Neural progenitor cell (in vitro differentiated cells): ENCODE results near the gene ZNF140. TPM values are rescaled to one million over a fixed set of nuclear protein-coding genes. Genes with fewer than 3 reads are reported as not detected.

Experiments used
- DNase-seq: peaks from one replicate; pipeline ENCODE4 v3.0.0-alpha.2; 2016; ENCODE audit warnings: low spot score
- H2AFZ ChIP-seq: fragments of 200-600 bp; sonication (generic); replicated peaks from 2 replicates; pipeline ENCODE4 v1.6.1; 2016; ENCODE audit warnings: antibody characterized with exemption
- H3F3A ChIP-seq: fragments of 200-600 bp; sonication (generic); 2 replicates; pipeline ENCODE4 v1.6.1; 2016; ENCODE audit warnings: antibody characterized with exemption, low read depth
- H3K27ac ChIP-seq: fragments of 200-600 bp; sonication (generic); 2 replicates; pipeline ENCODE4 v1.5.1; 2016; ENCODE audit warnings: mild to moderate bottlenecking
- H3K27me3 ChIP-seq: fragments of 200-600 bp; sonication (generic); 2 replicates; pipeline ENCODE4 v1.6.1; 2016; ENCODE audit warnings: mild to moderate bottlenecking, moderate library complexity
- H3K36me3 ChIP-seq: fragments of 200-600 bp; sonication (generic); 2 replicates; pipeline ENCODE4 v1.5.1; 2016
- H3K4me1 ChIP-seq: fragments of 200-600 bp; sonication (generic); 2 replicates; pipeline ENCODE4 v1.6.1; 2016; ENCODE audit warnings: mixed run types
- H3K4me2 ChIP-seq: fragments of 200-600 bp; sonication (generic); 2 replicates; pipeline ENCODE4 v1.6.1; 2016
- H3K4me3 ChIP-seq: fragments of 200-600 bp; sonication (generic); 2 replicates; pipeline ENCODE4 v1.5.1; 2016
- H3K79me2 ChIP-seq: fragments of 200-600 bp; sonication (generic); 2 replicates; pipeline ENCODE4 v1.6.1; 2016; ENCODE audit warnings: low read depth
- H3K9ac ChIP-seq: fragments of 200-600 bp; sonication (generic); 2 replicates; pipeline ENCODE4 v1.6.1; 2016
- H3K9me3 ChIP-seq: fragments of 200-600 bp; sonication (generic); 2 replicates; pipeline ENCODE4 v1.5.1; 2016; ENCODE audit warnings: low read depth
- H4K20me1 ChIP-seq: fragments of 200-600 bp; sonication (generic); 2 replicates; pipeline ENCODE4 v1.6.1; 2016; ENCODE audit warnings: low read depth
- H3K27ac Mint-ChIP-seq: 3 replicates; pipeline ENCODE4 v1.8.0; 2021; ENCODE audit warnings: mixed read lengths
- H3K27me3 Mint-ChIP-seq: 2 replicates; pipeline ENCODE4 v1.8.0; 2022; ENCODE audit warnings: low read depth, mild to moderate bottlenecking, inconsistent platforms, moderate library complexity, mixed read lengths; ENCODE audit not compliant: insufficient read depth
- H3K36me3 Mint-ChIP-seq: 3 replicates; pipeline ENCODE4 v1.8.0; 2021; ENCODE audit warnings: mixed read lengths
- H3K4me1 Mint-ChIP-seq: 3 replicates; pipeline ENCODE4 v1.8.0; 2021; ENCODE audit warnings: mixed read lengths
- H3K4me3 Mint-ChIP-seq: 3 replicates; pipeline ENCODE4 v1.8.0; 2021; ENCODE audit warnings: mild to moderate bottlenecking, moderate library complexity, mixed read lengths
- H3K9me3 Mint-ChIP-seq: 3 replicates; pipeline ENCODE4 v1.8.0; 2020; ENCODE audit warnings: mixed read lengths
- CTCF ChIP-seq: fragments of 200-600 bp; sonication (generic); IDR thresholded peaks from 2 replicates; pipeline ENCODE4 v1.5.1; 2017; ENCODE audit warnings: antibody characterized with exemption, mild to moderate bottlenecking
- EZH2 ChIP-seq: fragments of 200-600 bp; sonication (generic); IDR thresholded peaks from 2 replicates; pipeline ENCODE4 v1.6.1; 2017; ENCODE audit warnings: antibody characterized with exemption, mild to moderate bottlenecking, moderate library complexity
- EZH2phosphoT487 ChIP-seq: fragments of 200-600 bp; sonication (generic); IDR thresholded peaks from 2 replicates; pipeline ENCODE4 v1.6.1; 2017; ENCODE audit warnings: antibody characterized with exemption
- total RNA-seq: library from RNA; depleted of rRNA; stranded (reverse); fragments of >200 nt; gene quantifications from 2 replicates; pipeline ENCODE4 v1.2.3, GENCODE V29; 2015; ENCODE audit warnings: low replicate concordance

ZNF140 gene
- total RNA-seq, 1 donor from 2014 or later, result 35.3 TPM

GRCh38 chr12:133124674-133125073 lies 44.0 kb downstream of the ZNF140 start:
- H3K27ac Mint-ChIP-seq, result no peak overlapping the region
- Histone ChIP-seq H3K9me3 (peaks cover 90% of the 10 kb centered on the region), H3K27me3 (no peaks in the 10 kb centered on the region), H3K4me3 (no peak overlapping the region), H3K27ac (no peak overlapping the region), H3K9ac (no peak overlapping the region), H3K36me3 (peaks cover 80% of the 10 kb centered on the region), H3F3A (peaks cover 8% of the 10 kb centered on the region), H3K79me2 (peaks cover 74% of the 10 kb centered on the region), H3K4me1 (no peaks in the 10 kb centered on the region), H4K20me1 (no peaks in the 10 kb centered on the region), H2AFZ (no peak overlapping the region), H3K4me2 (no peak overlapping the region)
- H3K27me3 Mint-ChIP-seq, result peaks cover 10% of the 10 kb centered on the region
- H3K4me3 Mint-ChIP-seq, result no peak overlapping the region
- no peaks in the 10 kb centered on the region for H3K4me1 Mint-ChIP-seq
- peaks cover 74% of the 10 kb centered on the region for H3K36me3 Mint-ChIP-seq
- TF ChIP-seq CTCF (no peak), EZH2 (no peak), EZH2phosphoT487 (no peak)
- peaks cover 86% of the 10 kb centered on the region for H3K9me3 Mint-ChIP-seq
- DNase-seq, result no peak

GRCh38 chr12:133129368-133130037 lies 48.8 kb downstream of the ZNF140 start:
- peaks cover 5% of the 10 kb centered on the region for H3K4me1 ChIP-seq
- H3K4me3 ChIP-seq, result peak overlapping the region; percentile 82
- peaks cover 82% of the 10 kb centered on the region for H3K79me2 ChIP-seq
- H3K4me3 Mint-ChIP-seq, result peak overlapping the region; percentile 97
- peak overlapping the region; percentile 35 for H3K9ac ChIP-seq
- H3K36me3 Mint-ChIP-seq, result peaks cover 72% of the 10 kb centered on the region
- peak overlapping the region; percentile 90 for H3K27ac ChIP-seq
- peaks cover 15% of the 10 kb centered on the region for H3F3A ChIP-seq
- H2AFZ ChIP-seq, result peak overlapping the region; percentile 81
- no peak for DNase-seq
- peaks cover 56% of the 10 kb centered on the region for H3K9me3 ChIP-seq
- H3K4me1 Mint-ChIP-seq, result peaks cover 7% of the 10 kb centered on the region
- H3K27me3 Mint-ChIP-seq, result peaks cover 13% of the 10 kb centered on the region
- H3K27me3 ChIP-seq, result no peaks in the 10 kb centered on the region
- H3K4me2 ChIP-seq, result peak overlapping the region; percentile 82
- no peaks in the 10 kb centered on the region for H4K20me1 ChIP-seq
- H3K9me3 Mint-ChIP-seq, result peaks cover 81% of the 10 kb centered on the region
- H3K36me3 ChIP-seq, result peaks cover 57% of the 10 kb centered on the region
- TF ChIP-seq EZH2phosphoT487, result no peak
- no peak for TF ChIP-seq CTCF
- TF ChIP-seq EZH2, result no peak
- H3K27ac Mint-ChIP-seq, result peak overlapping the region; percentile 63

GRCh38 chr12:133130038-133130807 lies 49.5 kb downstream of the ZNF140 start, which contains the start of the genes ZNF10 and ZNF891:
TSS of gene ZNF10 (plus strand) at chr12:133130627. CDS start at chr12:133144493, 13,866 bp downstream.
TSS of gene ZNF891 (minus strand) at chr12:133130274. CDS start at chr12:133121918, 8,356 bp downstream.
- Histone ChIP-seq H3K9ac (peak within 1 kb of the TSS; percentile 66), H3F3A (peaks cover 15% of the 10 kb centered on the region), H3K9me3 (peaks cover 50% of the 10 kb centered on the region), H4K20me1 (no peaks in the 10 kb centered on the region), H3K4me3 (peak within 1 kb of the TSS; percentile 82), H2AFZ (peak within 1 kb of the TSS; percentile 81), H3K4me2 (peak within 1 kb of the TSS; percentile 82), H3K79me2 (peaks cover 75% of the 10 kb centered on the region), H3K36me3 (peaks cover 62% of the 10 kb centered on the region), H3K4me1 (peaks cover 5% of the 10 kb centered on the region), H3K27me3 (no peaks in the 10 kb centered on the region), H3K27ac (peak within 1 kb of the TSS; percentile 90)
- Mint-ChIP-seq H3K4me3 (peak within 1 kb of the TSS; percentile 97), H3K36me3 (peaks cover 72% of the 10 kb centered on the region), H3K9me3 (peaks cover 81% of the 10 kb centered on the region), H3K4me1 (peaks cover 7% of the 10 kb centered on the region), H3K27me3 (peaks cover 13% of the 10 kb centered on the region), H3K27ac (peak within 1 kb of the TSS; percentile 98)
- TF ChIP-seq EZH2, result no peak
- TF ChIP-seq EZH2phosphoT487, result no peak
- no peak for TF ChIP-seq CTCF
- peak; percentile 97 for DNase-seq
